HFFc6 (cell line): Measurements from ENCODE around the gene OXNAD1. TPM values are rescaled to one million over a fixed set of nuclear protein-coding genes. Genes with fewer than 3 reads are reported as not detected.

Source experiments
- DNase-seq: peaks from one replicate; pipeline ENCODE4 v3.0.0-alpha.2; 2018
- H3K27ac Mint-ChIP-seq: 2 replicates; pipeline ENCODE4 v1.8.0; 2020; ENCODE audit warnings: mild to moderate bottlenecking, mixed read lengths
- H3K27me3 Mint-ChIP-seq: 2 replicates; pipeline ENCODE4 v1.8.0; 2021; ENCODE audit warnings: mild to moderate bottlenecking, moderate library complexity, mixed read lengths; ENCODE audit not compliant: insufficient read depth
- H3K36me3 Mint-ChIP-seq: 2 replicates; pipeline ENCODE4 v1.8.0; 2021; ENCODE audit warnings: low read depth, mixed read lengths
- H3K4me1 Mint-ChIP-seq: 2 replicates; pipeline ENCODE4 v1.8.0; 2020; ENCODE audit warnings: low read depth, mixed read lengths
- H3K4me3 Mint-ChIP-seq: 2 replicates; pipeline ENCODE4 v1.8.0; 2020; ENCODE audit warnings: mild to moderate bottlenecking, moderate library complexity, mixed read lengths
- H3K9me3 Mint-ChIP-seq: 2 replicates; pipeline ENCODE4 v1.8.0; 2020; ENCODE audit warnings: mild to moderate bottlenecking, mixed read lengths
- CTCF ChIP-seq: fragments of 200-600 bp; sonication (generic); IDR thresholded peaks from 2 replicates; pipeline ENCODE4 v1.5.0; 2021; ENCODE audit warnings: antibody characterized with exemption, mild to moderate bottlenecking
- total RNA-seq, 6 experiments: library from RNA; stranded (reverse); fragmentation: NEBNext Ultra II Directional; extraction: Animal tissue kit (Norgen Biotek cat#: 25700); gene quantifications; 2 replicates in 1 of 6; 3 replicates in 5 of 6; pipeline ENCODE4 v1.2.3, GENCODE V29; 2021

The OXNAD1 gene
- total RNA-seq, 6 experiments from 2014 or later = 6.4 to 8.7 (median 8.1) TPM

- no peak for TF ChIP-seq CTCF
- H3K4me3 Mint-ChIP-seq = peak overlapping the region; percentile 3; the same call in 1 of the 2 replicates
- H3K36me3 Mint-ChIP-seq = no peaks in the 10 kb centered on the region
- DNase-seq = no peak
- H3K27me3 Mint-ChIP-seq = no peaks in the 10 kb centered on the region
- H3K4me1 Mint-ChIP-seq = peaks cover 11% of the 10 kb centered on the region
- peak overlapping the region; percentile 74 for H3K27ac Mint-ChIP-seq
- no peaks in the 10 kb centered on the region for H3K9me3 Mint-ChIP-seq
These were observed 12.5 kb downstream of the OXNAD1 start for GRCh38 chr3:16277471-16277870.

- Mint-ChIP-seq H3K4me3 (no peak overlapping the region), H3K27me3 (no peaks in the 10 kb centered on the region), H3K4me1 (peaks cover 11% of the 10 kb centered on the region), H3K27ac (no peak overlapping the region), H3K9me3 (no peaks in the 10 kb centered on the region), H3K36me3 (no peaks in the 10 kb centered on the region)
- TF ChIP-seq CTCF = no peak
- DNase-seq = no peak
These were observed 14.2 kb downstream of the OXNAD1 start for GRCh38 chr3:16279010-16279801.

- no peaks in the 10 kb centered on the region for H3K36me3 Mint-ChIP-seq
- no peak overlapping the region for H3K4me3 Mint-ChIP-seq
- no peak overlapping the region for H3K27ac Mint-ChIP-seq
- no peak for DNase-seq
- H3K9me3 Mint-ChIP-seq = no peaks in the 10 kb centered on the region
- TF ChIP-seq CTCF = no peak
- H3K4me1 Mint-ChIP-seq = peaks cover 11% of the 10 kb centered on the region
- no peaks in the 10 kb centered on the region for H3K27me3 Mint-ChIP-seq
These were observed 15.7 kb downstream of the OXNAD1 start for GRCh38 chr3:16280671-16281070.

- Mint-ChIP-seq H3K36me3 (no peaks in the 10 kb centered on the region), H3K4me1 (peaks cover 9% of the 10 kb centered on the region), H3K9me3 (no peaks in the 10 kb centered on the region), H3K27me3 (no peaks in the 10 kb centered on the region; the same call in 1 of the 2 replicates), H3K27ac (no peak overlapping the region), H3K4me3 (no peak overlapping the region)
- DNase-seq = no peak
- TF ChIP-seq CTCF = no peak
These were observed 19.6 kb downstream of the OXNAD1 start for GRCh38 chr3:16284633-16285032.

GRCh38 chr3:16286161-16286560 lies 21.1 kb downstream of the OXNAD1 start:
- Mint-ChIP-seq H3K4me1 (peaks cover 22% of the 10 kb centered on the region), H3K9me3 (no peaks in the 10 kb centered on the region), H3K36me3 (no peaks in the 10 kb centered on the region), H3K27me3 (no peaks in the 10 kb centered on the region; the same call in 1 of the 2 replicates), H3K27ac (no peak overlapping the region), H3K4me3 (no peak overlapping the region)
- no peak for DNase-seq
- no peak for TF ChIP-seq CTCF
